Measurements from ENCODE around the gene MID1. TPM values are rescaled to one million over a fixed set of nuclear protein-coding genes. Genes with fewer than 3 reads are reported as not detected.

The MID1 gene
- total and polyA plus RNA-seq, 9 of the 15 experiments (the other 6 are each of a cell fraction or from before 2014, with no cell fraction given) = 0.07 to 0.54 (median 0.33) TPM

- H4K20me1 ChIP-seq (replicated peaks; ENCODE audit: control insufficient read depth, insufficient read depth, low read length) = no peaks in the 10 kb centered on the region
- TF ChIP-seq FOXJ2 (tag; IDR thresholded peaks at IDR 0.05) (no peak), ATF7 (IDR thresholded peaks at IDR 0.05) (no peak), PHB2 (IDR thresholded peaks at IDR 0.05; ENCODE audit: low read depth) (no peak), HIVEP1 (CRISPR knock-in tag; IDR thresholded peaks at IDR 0.05) (no peak), FOXA3 (CRISPR knock-in tag; conservative IDR thresholded peaks at IDR 0.05 in 1 of 2, IDR thresholded peaks at IDR 0.05 in 1 of 2) (no peak), PML (IDR thresholded peaks at IDR 0.05; ENCODE audit: low read length) (no peak), ARID1B (IDR thresholded peaks at IDR 0.05) (no peak), IRF9 (tag; IDR thresholded peaks at IDR 0.05) (no peak), HNRNPLL (IDR thresholded peaks at IDR 0.05; ENCODE audit: low read depth, low read length, poor library complexity, severe bottlenecking) (no peak), HDAC1 (IDR thresholded peaks at IDR 0.05) (no peak), ZBTB34 (CRISPR knock-in tag; IDR thresholded peaks at IDR 0.05) (no peak)
- ChIA-PET POLR2A (no interaction called here), CTCF (ENCODE audit: low intra/inter-chr PET ratio) (no interaction called here)
- DNase-seq (ENCODE audit: extremely low read depth in 1 of 4, low spot score in 3 of 4) (no peak), ATAC-seq (no peak), FAIRE-seq (no peak)
- no peaks in the 10 kb centered on the region for H3K79me2 ChIP-seq (ENCODE audit: control insufficient read depth, insufficient read depth, low read length)
- intact Hi-C loops (cut with micrococcal nuclease) = no loop called here
- in situ Hi-C loops (cut with MboI) = no loop called here
- BruUV-seq (replicated peaks) = no TSS peak
- no peaks in the 10 kb centered on the region for H3K27me3 ChIP-seq (ENCODE audit: control insufficient read depth in 2 of 2, insufficient read depth in 2 of 2, low read length in 2 of 2)
- 0% methylated on average over 3 of the region's 3 CpGs for WGBS (ENCODE audit: insufficient coverage, low coverage, missing lambda C conversion rate)
- H3K4me3 ChIP-seq = no peak overlapping the region
- no peaks in the 10 kb centered on the region for H3K4me1 ChIP-seq (replicated peaks in 1 of 2; ENCODE audit: control insufficient read depth in 2 of 2, insufficient read depth in 2 of 2, low read length in 2 of 2)
- H2AFZ ChIP-seq (ENCODE audit: low read depth, low read length) = no peak overlapping the region
- H3K9me1 ChIP-seq (ENCODE audit: control insufficient read depth, insufficient read depth, low read length) = no peaks in the 10 kb centered on the region
- H3K36me3 ChIP-seq (ENCODE audit: control insufficient read depth, insufficient read depth, low read length) = no peaks in the 10 kb centered on the region
- no peaks in the 10 kb centered on the region for H3K9me3 ChIP-seq (replicated peaks; ENCODE audit: control insufficient read depth, insufficient read depth, low read depth, low read length)
- no peak overlapping the region for H3K9ac ChIP-seq (ENCODE audit: insufficient read depth in 1 of 2, low read depth in 2 of 2, low read length in 2 of 2)
- no peak overlapping the region for H3K27ac ChIP-seq (ENCODE audit: extremely low read depth, low read depth, low read length)
- H3K4me2 ChIP-seq (ENCODE audit: insufficient read depth, low read length) = no peak overlapping the region
Observed at GRCh38 chrX:10654960-10655359, 34.6 kb upstream of the MID1 start.
